ENCODE results near the gene ARHGAP42.

GRCh38 chr11:100984668-100985067 lies 297.6 kb downstream of the ARHGAP42 start:
- no peak for TF ChIP-seq USF2 (IDR thresholded peaks at IDR 0.05; ENCODE audit: low read depth, low read length)
- no peak for TF ChIP-seq SMC3 (IDR thresholded peaks at IDR 0.05; ENCODE audit: low read depth, low read length)
- no peak for TF ChIP-seq POLR2A (IDR thresholded peaks at IDR 0.05; ENCODE audit: low read depth, low read length)
- no peak for TF ChIP-seq CTCF (conservative IDR thresholded peaks at IDR 0.05; ENCODE audit: low read depth, low read length)
- TF ChIP-seq MAZ (IDR thresholded peaks at IDR 0.05; ENCODE audit: borderline replicate concordance, low read depth, low read length): no peak
- TF ChIP-seq FOS (IDR thresholded peaks at IDR 0.05; ENCODE audit: low read depth, low read length): no peak
- no peak for TF ChIP-seq RCOR1 (IDR thresholded peaks at IDR 0.05; ENCODE audit: insufficient replicate concordance, low read length)
- TF ChIP-seq MAFK (IDR thresholded peaks at IDR 0.05; ENCODE audit: low read depth, low read length): no peak
- no peak for TF ChIP-seq BHLHE40 (IDR thresholded peaks at IDR 0.05; ENCODE audit: low read depth, low read length)
- TF ChIP-seq RFX5 (IDR thresholded peaks at IDR 0.05; ENCODE audit: low read depth, low read length): no peak
- no peak for TF ChIP-seq RAD21 (IDR thresholded peaks at IDR 0.05; ENCODE audit: low read length)

Measured in IMR-90 (cell line).